CD4-positive, alpha-beta T cell treated with Interleukin-15 for 4 hours (primary cell): ENCODE data around the gene ELMO1.

Source experiments
- DNase-seq: peaks from one replicate; pipeline ENCODE4 v3.0.0-alpha.2; 2020; ENCODE audit warnings: low spot score

The ELMO1 gene

DNA sequence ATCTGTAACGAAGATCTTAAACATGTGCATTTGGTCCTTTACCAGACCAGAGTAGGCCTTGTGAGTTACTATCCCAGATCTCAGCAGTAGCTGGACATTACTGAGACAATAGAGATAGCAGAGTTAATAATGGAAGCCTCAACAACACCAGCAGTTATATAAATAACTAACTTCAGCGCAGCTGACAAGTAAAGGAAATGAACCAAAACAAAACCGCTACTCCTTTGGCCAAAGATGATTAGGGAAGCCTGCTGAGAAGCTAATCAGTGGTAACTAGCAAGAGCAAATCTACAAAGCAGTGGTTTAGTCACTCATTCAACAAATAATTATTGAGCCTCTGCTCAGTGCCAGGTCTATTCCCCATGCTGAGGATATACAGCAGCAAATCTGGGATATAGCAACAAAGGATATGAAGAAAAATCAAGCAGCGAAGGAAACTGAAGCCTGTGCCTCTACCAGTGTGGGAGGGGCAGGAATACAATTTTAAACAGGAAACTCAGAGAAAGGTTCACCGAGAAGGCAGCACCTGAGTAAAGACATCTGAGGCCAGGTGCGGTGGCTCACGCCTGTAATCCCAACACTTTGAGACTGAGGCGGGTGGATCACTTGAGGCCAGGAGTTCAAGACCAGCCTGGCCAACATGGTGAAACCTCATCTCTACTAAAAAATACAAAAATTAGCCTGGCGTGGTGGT is 103.6 kb downstream of the ELMO1 start:
- DNase-seq = peak; percentile 19

DNA sequence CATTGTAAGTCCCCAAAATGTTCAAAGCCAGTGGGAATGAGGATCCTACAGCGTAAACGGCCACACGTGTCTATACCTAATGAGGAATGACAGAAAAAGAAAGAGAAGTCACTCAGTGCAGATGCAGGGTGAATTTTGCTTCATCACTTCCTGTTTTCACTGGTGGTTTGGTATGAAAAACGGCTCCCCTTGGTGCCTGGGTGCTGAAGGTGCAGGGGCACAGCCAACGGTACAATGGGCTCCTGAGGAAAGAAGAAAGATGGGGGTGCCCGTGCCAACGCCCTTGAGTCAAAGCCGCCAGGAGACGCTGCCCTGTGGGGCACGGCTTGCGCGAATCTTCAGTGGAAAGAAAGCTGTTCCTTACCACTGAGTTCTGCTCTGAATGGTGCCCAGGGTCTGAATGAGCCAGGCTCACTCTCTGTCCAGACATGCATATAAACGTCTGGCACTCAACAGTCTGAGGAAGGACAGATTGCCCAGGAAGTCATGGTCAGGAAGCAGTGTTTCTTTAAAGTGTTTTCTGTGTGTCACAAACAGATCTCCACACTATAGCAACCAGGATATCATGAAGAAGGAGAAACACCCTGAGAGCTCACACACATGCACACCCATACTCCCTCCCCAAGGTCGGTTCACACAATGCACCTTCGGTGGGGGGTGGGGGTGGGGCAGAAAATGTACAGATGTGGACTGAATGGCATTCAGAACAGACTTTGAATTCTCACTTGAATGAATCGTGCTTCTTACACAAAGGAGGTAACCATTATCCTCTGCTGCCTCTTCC is 105.8 kb downstream of the ELMO1 start:
- DNase-seq = peak; percentile 82

DNA sequence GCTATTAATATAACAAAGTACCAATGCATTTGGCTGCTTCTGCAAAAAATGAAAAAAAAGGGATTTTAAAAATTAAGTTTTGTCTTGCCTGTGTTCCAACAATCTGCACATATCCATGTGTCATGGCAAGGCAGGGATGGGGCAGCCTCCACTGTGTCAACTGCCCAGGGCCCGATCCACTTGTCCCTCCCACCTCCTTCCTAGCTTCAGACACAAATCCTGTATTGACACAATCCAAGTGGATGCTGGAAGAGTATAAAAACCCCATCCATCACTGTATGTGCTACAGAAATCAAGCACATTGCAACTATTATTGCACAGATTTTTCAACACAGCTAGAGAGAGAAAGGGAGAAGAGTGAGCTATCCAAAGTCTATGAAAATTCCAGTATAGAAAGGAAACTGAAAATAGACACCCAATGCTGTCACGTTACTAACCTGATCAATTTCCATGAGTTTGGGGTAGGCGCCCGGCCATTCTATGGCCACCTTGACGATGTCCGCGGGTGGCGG is 106.4 kb downstream of the ELMO1 start:
- no peak for DNase-seq

DNA sequence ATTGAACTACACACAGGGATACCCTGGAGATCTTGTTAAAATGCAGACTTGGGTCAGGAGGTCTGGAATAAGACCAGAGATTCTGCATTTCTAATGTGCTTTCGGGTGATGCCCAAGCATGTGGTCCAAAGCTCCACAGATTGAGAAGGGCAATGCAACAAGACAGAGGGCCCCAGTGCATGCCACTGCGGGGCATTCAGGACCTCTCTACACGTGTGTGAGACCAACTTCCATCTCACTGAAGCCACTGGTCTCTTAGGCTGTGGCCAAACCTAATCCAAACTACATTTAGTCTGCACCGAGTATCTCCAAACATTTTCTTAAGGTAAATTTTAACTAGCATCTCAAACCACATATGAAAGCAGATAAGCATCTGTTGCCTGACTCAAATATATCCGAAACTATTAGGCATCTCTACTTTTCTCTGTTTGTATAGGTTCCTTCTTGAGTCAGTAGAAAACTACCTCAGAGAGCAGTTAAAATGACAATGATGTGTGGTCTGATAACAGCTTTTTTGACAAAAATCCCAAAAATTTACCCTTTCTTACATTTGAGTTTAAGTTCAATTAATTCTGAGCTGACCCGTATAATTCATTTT is 107.5 kb downstream of the ELMO1 start:
- DNase-seq = peak; percentile 39

DNA sequence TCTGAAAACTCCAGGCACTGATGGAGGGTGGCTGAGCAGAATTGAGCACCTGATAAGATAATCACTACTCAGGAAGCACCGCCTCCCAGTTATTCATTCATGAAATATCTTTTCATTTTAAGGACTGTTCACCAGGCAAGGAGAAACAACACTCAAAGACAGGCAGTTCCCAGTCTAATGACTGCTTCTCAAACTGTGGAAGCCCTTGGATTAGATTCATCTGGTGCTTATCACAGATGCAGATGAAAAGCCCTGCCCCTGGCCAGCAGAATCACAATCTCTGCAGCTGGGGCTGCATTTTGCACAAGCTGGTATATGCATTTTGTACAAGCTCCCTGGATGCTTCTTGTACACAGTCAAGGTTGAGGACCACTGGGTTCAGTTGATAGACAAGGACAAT is 109.7 kb downstream of the ELMO1 start:
- DNase-seq = no peak

DNA sequence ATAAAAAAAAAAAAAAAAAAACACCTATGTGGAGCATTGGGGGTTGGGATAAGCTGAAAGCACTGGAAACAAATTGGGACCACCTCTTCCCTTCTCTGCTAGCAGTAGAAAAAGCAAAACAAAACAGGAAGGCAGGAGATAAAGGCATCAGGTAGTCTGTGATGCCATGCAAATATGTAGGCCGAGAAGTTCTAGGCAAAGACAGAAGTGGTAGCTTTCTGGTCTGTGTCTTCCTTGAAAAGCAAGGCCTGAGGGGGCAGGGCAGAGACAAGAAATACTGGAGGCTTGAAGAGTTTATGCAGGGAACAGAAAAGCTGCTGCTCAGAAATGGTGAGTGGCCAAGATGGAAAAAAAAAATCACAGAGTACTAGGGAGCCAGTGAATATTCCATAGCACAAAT is 111.1 kb downstream of the ELMO1 start:
- DNase-seq = no peak

DNA sequence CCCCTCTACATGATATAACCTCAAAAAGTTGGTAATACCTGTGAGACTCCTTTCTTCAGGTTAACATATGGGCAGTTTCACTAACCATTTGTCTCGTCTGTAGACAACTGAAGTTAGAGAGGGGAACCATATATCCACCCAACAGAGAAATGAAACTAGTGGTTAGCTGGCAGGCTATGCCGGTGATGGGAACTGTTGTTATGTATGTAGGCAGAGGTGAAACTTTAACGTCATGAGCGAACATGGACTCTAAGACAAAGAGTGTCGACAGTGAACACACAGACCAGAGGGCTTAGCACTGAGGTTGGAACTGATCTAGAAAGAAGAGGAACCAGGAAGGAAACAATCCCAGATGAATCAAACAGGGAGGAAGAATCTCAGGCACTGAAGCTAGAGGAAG is 112.4 kb downstream of the ELMO1 start:
- DNase-seq = peak; percentile 17

DNA sequence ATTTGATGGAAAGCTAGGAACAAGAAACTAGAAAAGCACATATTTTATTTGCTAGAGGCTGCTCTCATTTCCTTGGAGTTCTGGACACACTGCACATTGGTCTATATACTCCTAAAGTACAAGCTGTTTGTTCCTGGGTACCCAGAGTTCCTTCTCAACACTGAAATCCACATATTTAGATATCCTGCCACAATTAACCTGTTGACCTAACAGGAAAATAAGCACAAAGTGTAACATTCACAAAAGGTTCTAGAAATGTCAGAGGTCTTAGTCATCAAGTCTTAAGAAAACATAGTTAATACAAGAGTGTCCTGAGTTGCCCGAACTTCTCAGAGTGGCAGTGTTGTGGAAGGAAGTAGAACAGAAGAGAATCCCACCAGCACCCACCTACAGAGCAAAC is 115.6 kb downstream of the ELMO1 start:
- no peak for DNase-seq

DNA sequence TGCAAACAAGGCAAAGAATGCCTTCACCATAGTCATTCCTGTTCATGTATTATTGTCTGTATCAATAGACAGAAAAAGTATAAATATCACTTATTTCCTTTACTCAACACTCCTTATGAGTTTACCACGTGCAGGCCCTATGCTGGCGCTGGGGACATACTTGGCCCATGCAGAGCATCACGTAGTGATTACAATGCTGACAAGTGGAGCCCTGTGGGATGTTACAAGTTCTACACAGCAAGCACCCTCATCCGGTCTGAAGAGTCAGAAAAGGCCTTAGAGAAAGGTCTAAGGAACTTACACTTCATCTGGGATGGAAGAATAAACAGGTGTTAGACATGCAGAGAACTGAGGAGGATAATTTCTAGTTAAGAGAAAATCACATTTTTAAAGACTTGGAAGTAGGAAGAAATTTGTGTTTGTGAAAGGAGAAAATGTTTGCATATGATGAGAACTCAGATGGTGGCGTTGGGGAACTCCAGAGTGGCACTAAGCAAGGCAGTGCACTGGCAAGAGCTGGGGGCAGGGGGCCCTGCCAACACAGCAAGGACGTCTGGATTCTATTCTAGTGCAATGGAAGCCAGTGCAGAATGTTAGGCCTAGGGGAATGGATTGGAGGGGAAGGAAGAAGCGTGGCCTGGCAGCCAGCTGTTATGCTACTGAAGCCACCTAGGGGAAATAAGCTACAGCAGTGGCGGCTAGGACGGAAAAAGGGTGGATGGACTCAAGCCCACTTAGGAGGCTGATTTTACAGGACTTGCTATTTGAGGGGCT is 116.2 kb downstream of the ELMO1 start:
- no peak for DNase-seq

DNA sequence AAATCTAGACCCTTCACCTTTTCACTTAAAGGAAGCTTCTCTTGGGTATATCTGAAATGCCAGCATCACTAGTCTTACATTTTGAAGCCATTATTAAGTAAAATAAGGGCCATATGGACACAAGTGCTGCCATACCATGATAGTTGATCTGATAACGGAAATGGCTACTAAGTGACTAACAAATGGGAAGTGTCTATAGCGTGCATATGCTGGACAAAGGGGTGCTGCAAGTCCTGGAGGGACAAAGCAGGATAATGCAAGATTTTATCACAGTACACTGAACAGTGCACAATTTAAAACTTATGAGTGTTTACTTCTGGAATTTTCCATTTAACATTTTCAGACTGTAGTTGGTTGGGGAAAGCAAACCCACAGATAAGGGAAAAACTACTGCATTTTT is 117.9 kb downstream of the ELMO1 start:
- DNase-seq = no peak

DNA sequence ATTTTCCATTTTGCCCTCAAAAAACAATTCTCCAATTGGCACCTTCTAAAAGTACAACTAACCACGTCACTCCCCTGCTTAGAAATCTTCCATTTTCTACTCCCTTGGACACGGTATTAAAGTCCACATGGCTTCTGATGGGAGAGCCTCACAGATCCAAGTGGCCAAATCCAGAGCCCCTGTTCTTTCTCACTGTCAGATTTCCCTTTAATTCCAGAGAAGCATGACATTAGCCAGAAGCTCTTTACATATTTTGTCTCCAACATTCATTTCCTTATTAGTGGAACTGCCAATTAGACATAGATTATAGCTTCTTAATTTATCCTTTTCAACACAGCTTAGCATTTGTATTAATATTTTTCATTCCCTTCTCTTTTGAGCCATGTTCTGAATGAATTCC is 118.7 kb downstream of the ELMO1 start:
- no peak for DNase-seq

DNA sequence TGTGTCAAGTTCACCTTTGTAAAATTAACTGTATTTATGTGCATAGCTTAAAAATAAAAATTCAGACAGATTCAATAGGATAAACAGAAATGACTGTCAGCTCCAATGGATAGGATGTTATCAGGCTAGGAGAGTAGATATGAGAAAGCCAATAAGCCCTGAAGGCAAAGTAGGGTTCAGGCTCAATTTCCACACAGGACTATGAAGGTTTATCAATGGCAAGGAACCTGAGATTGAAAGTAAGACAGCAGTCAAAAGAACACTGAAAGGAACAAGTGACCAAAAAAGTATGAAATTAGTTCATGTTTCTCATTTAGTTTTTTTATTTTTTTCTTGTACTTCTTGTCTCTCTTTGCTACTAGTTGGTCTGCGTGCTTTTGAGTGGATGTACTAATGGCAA is 121.4 kb downstream of the ELMO1 start:
- DNase-seq = no peak

DNA sequence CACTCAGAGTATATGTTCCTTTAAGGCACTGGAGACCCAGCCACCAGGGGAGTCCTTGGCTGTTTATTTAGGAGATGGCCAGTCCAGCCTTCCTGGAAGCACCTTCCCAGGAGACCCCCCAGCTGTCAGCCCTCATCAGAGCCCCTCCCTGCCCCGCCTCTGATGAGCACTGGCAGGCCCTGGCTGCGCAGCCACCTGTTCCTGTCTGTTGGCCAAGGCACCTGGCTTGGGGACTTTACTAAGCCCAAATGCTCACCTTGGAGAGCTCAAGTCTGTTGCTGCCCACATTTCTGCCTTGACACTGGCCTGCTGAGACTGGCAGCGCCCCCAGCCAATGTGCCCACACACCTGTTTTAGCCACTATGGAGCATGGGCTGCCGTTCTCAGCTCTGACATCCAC is 124.7 kb downstream of the ELMO1 start:
- DNase-seq = no peak

DNA sequence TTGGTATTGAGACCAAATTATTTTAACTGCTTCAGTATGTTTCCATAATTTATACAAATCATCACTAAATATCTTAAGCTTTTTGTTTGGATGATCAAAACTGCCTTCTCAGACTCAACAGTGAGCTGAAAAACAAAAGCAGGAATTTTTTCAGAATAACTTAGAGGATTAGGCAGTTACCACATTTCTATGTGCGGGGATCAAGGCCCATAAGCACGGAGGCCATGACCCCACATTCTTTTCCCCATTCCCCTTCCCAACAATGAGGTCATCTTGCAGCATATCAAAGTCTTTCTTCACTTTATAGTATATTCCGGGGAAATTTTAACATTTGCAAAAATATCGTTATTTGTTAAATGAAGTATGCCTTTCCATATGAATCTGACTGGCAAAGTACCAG is 125.8 kb downstream of the ELMO1 start:
- no peak for DNase-seq

DNA sequence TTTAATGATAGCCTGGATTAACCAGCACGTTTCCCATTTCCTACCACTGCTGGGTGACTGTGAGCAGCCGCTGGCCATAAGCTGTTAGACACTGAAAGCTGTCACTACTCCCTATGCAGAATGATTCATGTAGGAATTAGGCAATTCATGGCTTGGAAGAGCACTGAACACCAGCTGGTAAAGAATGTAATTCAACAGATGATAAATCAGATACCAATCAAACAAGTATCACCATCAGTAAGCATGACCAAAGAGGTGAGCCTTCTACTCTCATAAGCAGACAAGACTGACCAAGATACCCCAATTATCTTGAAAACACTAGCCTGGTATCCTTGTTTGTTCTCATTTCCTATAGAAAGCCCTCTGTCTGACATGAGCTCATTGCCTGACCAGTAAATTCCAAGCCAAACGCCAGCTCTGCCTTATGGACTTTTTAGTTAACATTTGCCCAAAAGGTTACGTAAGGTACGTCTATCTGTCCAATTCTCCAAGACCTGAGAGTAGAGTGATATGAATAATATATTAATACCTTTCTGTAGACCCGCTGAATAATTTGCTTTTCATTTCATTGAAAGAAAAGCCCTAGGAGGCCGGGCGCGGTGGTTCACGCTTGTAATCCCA is 127.7 kb downstream of the ELMO1 start:
- DNase-seq = no peak

DNA sequence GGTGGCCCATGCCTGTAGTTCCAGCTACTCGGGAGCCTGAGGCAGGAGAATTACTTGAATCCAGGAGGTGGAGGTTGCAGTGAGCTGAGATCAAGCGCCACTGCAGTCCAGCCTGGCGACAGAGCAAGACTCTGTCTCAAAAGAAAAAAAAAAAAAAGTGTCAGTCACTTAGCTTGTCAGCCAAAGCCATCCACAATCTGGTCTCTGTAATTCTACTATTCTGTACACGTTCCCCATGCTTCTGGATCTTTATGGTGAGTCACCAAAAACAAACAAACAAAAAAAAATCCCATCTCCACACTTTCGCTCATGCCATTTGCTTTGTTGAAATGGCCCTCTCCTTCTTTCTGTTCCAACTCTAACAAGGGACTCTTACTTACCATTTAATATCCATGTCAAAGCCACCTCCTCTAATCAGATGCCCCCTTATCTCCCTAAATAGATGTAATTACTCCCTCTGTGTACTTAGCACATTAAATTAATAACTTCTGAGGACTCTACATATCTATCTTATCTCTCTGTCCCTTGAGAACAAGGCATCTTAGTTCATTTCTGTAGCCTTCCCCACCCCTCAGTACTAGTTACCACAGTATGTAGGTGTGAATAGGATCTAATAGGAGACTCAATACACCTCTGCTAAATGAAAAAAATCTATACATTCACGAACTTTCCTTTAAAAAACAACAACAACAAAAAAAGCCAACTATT is 128.4 kb downstream of the ELMO1 start:
- DNase-seq = no peak

DNA sequence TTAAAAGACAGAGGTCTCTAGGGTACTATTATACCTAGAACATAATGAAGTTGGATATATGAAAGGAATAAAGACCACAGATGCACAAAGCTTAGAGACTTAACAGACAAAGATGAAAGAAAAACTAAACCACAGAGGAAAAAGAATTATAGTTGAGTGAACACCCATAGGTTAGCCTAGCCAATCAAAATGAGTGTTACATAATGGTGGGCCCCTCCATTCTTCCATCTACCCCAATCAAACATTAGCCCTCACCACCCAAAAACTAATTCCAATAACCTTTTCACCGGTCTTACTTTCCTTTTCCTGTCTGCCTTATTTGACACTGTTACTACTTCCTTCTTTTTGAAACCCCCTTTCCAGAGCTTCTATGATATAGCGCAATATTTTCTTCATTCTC is 130.1 kb downstream of the ELMO1 start:
- peak; percentile 25 for DNase-seq

DNA sequence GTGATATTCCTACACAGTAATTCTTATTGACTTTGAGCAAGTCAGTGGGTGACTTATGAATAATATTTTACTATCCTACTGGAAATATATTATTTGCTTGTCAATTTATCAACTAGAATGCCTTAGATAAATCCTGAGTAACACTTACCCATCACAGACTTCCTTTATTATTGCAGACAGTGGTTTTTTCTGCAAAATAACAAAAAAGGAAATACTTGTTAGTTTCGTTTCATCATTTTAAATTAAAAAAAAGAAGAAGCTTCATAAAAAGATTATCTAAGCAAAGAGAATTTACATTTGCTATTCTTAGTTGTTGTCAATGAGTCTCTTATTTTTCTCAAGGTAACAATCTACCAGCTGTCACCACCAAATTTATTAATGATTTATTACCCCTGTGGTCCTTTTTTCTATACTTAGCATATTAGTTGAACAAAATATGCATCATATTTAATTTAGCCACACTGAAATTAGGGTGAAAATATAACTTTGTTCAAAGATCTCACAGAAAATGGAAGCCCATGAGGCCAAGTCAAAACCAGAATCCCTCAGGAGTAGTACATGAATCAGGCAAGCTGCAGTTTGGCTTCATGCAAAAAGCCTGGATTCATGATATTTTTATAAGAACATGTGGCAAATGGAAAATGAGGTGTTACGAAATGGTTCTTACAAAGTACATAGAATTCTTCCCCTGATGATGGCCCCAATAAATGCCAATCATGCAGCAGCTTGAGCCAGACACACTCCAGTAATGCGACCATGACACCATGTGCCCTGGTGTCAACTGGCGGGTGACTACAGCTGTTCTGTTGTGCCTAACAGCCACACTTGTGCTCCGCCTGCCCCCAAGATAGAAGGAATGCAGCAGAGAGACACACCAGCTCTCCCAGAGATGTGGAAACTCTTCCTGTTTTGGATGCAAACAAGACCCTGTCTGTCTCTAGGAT is 132.6 kb downstream of the ELMO1 start:
- no peak for DNase-seq

DNA sequence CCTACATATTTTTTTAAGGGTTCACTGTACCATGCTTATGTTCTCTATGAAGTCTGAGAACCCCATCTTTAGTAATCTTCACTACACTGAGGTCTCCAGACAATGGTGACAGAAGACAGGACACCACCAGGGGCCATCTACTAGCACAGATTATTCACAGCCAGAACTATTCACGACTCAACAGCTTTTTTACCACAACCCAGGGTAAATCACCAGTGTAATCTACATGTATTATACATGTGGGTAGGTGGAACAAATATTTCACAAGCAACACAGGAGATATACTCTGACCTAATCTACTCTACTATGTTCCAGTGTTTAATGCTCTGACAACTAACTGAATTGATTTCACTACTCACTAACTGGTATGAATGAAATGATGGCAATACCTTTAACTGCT is 136.1 kb downstream of the ELMO1 start:
- peak; percentile 13 for DNase-seq

DNA sequence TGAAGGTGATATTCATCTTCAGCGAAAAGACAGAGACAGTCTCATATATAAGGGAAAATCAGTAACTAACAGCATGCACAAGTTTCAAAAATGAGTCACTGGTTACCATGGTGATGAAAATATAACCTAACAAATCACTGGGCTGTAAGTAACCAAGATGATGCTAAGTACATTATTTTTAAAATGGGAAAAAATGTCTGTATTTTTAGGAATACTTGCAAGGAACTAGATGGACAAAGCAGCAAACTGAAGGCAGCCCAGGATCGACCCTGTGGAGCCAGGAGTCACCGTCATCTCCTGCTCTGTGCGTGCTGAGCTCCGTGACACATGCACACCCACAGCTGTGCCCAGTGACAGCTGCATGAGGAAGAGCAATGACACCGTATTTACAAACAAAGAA is 137.3 kb downstream of the ELMO1 start:
- DNase-seq = peak; percentile 66
